Loucy (cell line): ENCODE data around the gene P2RX3.

Experiments
- H2AFZ ChIP-seq: fragments of 200-600 bp; sonication (generic); 2 replicates; pipeline ENCODE4 v1.6.0; 2016; ENCODE audit warnings: antibody characterized with exemption, mild to moderate bottlenecking, low read length, moderate library complexity
- H3F3A ChIP-seq: fragments of 200-600 bp; 2 replicates; pipeline ENCODE4 v1.6.0; 2016; ENCODE audit warnings: antibody characterized with exemption, low read depth, mild to moderate bottlenecking
- H3K27me3 ChIP-seq: fragments of 200-600 bp; sonication (generic); 2 replicates; pipeline ENCODE4 v1.6.1; 2014; ENCODE audit warnings: low read length, mild to moderate bottlenecking; ENCODE audit not compliant: insufficient read depth, poor library complexity, severe bottlenecking
- H3K36me3 ChIP-seq: fragments of 200-600 bp; sonication (generic); 2 replicates; pipeline ENCODE4 v1.6.1; 2016; ENCODE audit warnings: low read length; ENCODE audit not compliant: insufficient read depth
- H3K4me1 ChIP-seq: fragments of 200-600 bp; sonication (generic); 2 replicates; pipeline ENCODE4 v1.5.1; 2014; ENCODE audit warnings: low read length, mild to moderate bottlenecking; ENCODE audit not compliant: insufficient read depth, poor library complexity, severe bottlenecking
- H3K4me2 ChIP-seq: fragments of 200-600 bp; sonication (generic); 2 replicates; pipeline ENCODE4 v1.6.0; 2014; ENCODE audit warnings: antibody characterized with exemption, low read length, low read depth, mild to moderate bottlenecking; ENCODE audit not compliant: poor library complexity, severe bottlenecking
- H3K4me3 ChIP-seq: fragments of 200-600 bp; sonication (generic); 2 replicates; pipeline ENCODE4 v1.5.1; 2014; ENCODE audit warnings: low read length, mild to moderate bottlenecking, mixed read lengths; ENCODE audit not compliant: poor library complexity, severe bottlenecking
- H3K79me2 ChIP-seq: fragments of 200-600 bp; sonication (generic); 2 replicates; pipeline ENCODE4 v1.6.1; 2014; ENCODE audit warnings: low read length; ENCODE audit not compliant: insufficient read depth
- H3K9ac ChIP-seq: fragments of 200-600 bp; sonication (generic); 2 replicates; pipeline ENCODE4 v1.6.0; 2014; ENCODE audit warnings: mild to moderate bottlenecking, low read depth, low read length, moderate library complexity; ENCODE audit not compliant: poor library complexity, severe bottlenecking
- H3K9me2 ChIP-seq: fragments of 200-600 bp; sonication (generic); replicated peaks from 2 replicates; pipeline ENCODE4 v1.6.1; 2016; ENCODE audit warnings: low read depth, low read length, mixed read lengths
- H3K9me3 ChIP-seq: fragments of 200-600 bp; sonication (generic); 2 replicates; pipeline ENCODE4 v1.6.1; 2014; ENCODE audit warnings: mild to moderate bottlenecking, antibody characterized with exemption, low read length, low read depth; ENCODE audit not compliant: insufficient read depth
- H4K20me1 ChIP-seq: fragments of 200-600 bp; sonication (generic); 2 replicates; pipeline ENCODE4 v1.6.0; 2014; ENCODE audit warnings: antibody characterized with exemption, low read length, mild to moderate bottlenecking; ENCODE audit not compliant: insufficient read depth, poor library complexity, severe bottlenecking
- EZH2phosphoT487 ChIP-seq: fragments of 200-600 bp; IDR thresholded peaks from 2 replicates; pipeline ENCODE4 v1.6.1; 2018; ENCODE audit warnings: antibody characterized with exemption, mild to moderate bottlenecking, moderate library complexity, borderline replicate concordance
- TF ChIP-seq, protein P1 (sequence below): fragments of 200-600 bp; sonication (generic); conservative IDR thresholded peaks from 2 replicates; pipeline ENCODE4 v1.5.1; 2014; ENCODE audit warnings: mild to moderate bottlenecking, antibody characterized with exemption, low read length

The P2RX3 gene

DNA sequence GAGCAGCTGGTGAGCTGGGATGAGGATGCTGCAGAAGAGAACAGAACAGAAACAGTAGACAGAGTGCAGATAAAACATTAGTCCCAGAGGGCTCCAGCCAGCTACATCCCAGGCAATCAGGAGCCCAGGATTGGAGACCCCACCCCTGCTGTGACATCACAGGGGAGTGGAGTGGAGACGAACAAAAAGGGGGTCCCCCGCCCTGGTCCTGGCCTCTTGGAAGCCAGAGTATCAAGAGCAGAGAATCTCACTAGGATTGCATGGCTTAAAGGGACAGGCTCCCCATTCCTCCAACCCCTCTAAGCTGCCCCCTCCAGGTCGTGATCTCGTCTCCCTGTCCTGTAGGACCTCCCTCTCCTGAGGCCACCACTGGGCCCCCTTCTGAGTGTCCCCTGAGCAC, at the start of gene P2RX3:
TSS of gene P2RX3 (plus strand) at position 211 of the 400 bp plus-strand sequence. CDS start 199 bp downstream, outside the sequence.
- Histone ChIP-seq H3K36me3 (no peaks in the 10 kb centered on the region; the same call in 1 of the 2 replicates), H3K9ac (peak within 1 kb of the TSS; percentile 23), H4K20me1 (peaks cover 15% of the 10 kb centered on the region), H3K9me3 (no peaks in the 10 kb centered on the region), H3F3A (no peaks in the 10 kb centered on the region), H3K4me3 (no peak within 1 kb of the TSS), H2AFZ (peak within 1 kb of the TSS; percentile 50; the same call in 1 of the 2 replicates), H3K9me2 (no peaks in the 10 kb centered on the region), H3K79me2 (peaks cover 32% of the 10 kb centered on the region), H3K4me1 (peaks cover 29% of the 10 kb centered on the region), H3K27me3 (no peaks in the 10 kb centered on the region), H3K4me2 (no peak within 1 kb of the TSS)
- TF ChIP-seq, protein P1, sequence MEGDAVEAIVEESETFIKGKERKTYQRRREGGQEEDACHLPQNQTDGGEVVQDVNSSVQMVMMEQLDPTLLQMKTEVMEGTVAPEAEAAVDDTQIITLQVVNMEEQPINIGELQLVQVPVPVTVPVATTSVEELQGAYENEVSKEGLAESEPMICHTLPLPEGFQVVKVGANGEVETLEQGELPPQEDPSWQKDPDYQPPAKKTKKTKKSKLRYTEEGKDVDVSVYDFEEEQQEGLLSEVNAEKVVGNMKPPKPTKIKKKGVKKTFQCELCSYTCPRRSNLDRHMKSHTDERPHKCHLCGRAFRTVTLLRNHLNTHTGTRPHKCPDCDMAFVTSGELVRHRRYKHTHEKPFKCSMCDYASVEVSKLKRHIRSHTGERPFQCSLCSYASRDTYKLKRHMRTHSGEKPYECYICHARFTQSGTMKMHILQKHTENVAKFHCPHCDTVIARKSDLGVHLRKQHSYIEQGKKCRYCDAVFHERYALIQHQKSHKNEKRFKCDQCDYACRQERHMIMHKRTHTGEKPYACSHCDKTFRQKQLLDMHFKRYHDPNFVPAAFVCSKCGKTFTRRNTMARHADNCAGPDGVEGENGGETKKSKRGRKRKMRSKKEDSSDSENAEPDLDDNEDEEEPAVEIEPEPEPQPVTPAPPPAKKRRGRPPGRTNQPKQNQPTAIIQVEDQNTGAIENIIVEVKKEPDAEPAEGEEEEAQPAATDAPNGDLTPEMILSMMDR: no peak
- no peak for TF ChIP-seq EZH2phosphoT487

DNA sequence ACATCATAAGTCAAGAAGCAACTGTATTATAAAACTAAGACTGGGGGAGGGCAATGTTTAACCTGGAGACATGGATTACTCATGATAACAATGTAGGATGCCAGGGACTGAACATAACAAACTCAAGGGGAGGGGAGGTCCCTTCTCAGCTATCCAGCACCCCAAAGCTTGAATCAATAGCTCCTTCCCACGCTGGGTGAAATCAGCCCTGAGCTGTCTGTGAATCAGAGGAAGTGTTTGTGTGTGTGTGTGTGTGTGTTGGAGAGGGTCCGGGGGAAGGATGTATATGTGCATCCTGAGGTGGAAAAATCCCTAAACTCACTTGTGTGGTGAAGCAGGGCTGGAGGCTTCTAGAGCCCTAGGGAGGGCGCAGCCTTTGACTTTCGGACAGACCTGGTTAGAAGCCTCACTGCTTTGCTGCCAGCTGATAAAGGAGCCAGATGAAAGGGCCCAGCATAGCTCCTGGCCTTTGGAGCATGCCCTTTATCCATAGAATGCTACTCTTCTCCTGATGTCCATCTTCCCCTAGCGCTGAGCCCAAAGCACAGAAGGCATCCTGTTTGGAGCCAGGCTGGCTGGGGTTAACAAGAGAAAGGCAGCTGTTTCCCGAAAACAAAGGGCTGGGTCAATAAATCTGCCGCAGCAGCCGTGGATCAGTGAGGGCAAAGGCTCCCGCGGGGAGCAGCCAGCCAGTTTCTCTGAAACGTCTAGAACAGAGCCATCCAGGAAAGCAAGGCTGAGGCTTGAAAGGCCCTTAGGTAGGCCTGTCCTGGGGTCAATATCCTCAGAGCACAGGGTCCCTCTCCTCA, 49.2 kb upstream of the P2RX3 start:
- no peaks in the 10 kb centered on the region for H3K4me1 ChIP-seq
- no peaks in the 10 kb centered on the region for H3F3A ChIP-seq

DNA sequence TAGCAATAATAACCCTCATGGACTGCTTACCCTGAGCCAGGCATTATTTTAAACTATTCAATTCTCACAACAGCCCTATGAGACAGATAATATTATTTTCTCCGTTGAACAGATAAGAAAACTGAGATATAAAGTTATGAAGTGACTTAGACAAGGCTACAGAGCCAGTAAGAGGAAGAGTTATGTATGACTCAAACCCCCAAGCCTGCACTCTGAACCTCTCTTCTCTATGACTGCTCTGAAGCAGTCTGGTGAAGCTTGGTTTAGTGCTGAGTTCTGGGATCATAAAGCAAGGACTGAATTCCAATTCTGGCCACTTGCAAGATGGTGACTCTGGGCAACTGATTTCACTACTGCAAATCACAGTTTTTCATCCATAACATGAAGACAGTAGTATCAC, 47.9 kb upstream of the P2RX3 start:
- Histone ChIP-seq H3F3A (no peaks in the 10 kb centered on the region), H3K4me2 (no peak overlapping the region), H3K4me1 (no peaks in the 10 kb centered on the region), H3K79me2 (no peaks in the 10 kb centered on the region), H3K9me2 (no peaks in the 10 kb centered on the region), H3K9ac (no peak overlapping the region), H3K36me3 (no peaks in the 10 kb centered on the region), H2AFZ (no peak overlapping the region), H3K4me3 (no peak overlapping the region), H3K9me3 (no peaks in the 10 kb centered on the region), H4K20me1 (no peaks in the 10 kb centered on the region), H3K27me3 (no peaks in the 10 kb centered on the region)
- TF ChIP-seq, protein P1: no peak
- TF ChIP-seq EZH2phosphoT487: no peak

More for the DNA sequence above, 49.2 kb upstream of the P2RX3 start:
- Histone ChIP-seq H3K9me3 (no peaks in the 10 kb centered on the region), H3K36me3 (no peaks in the 10 kb centered on the region), H3K27me3 (no peaks in the 10 kb centered on the region), H3K79me2 (no peaks in the 10 kb centered on the region), H3K4me2 (no peak overlapping the region), H3K9ac (no peak overlapping the region), H4K20me1 (no peaks in the 10 kb centered on the region), H3K4me3 (no peak overlapping the region), H2AFZ (no peak overlapping the region), H3K9me2 (no peaks in the 10 kb centered on the region)
- TF ChIP-seq, protein P1: no peak
- no peak for TF ChIP-seq EZH2phosphoT487
